SU-DHL-6 (cell line): ENCODE measurements around the gene DUSP19.

ENCODE experiments used
- EZH2phosphoT487 ChIP-seq: fragments of 200-600 bp; sonication (generic), shearing (Covaris generic); conservative IDR thresholded peaks from 2 replicates; pipeline ENCODE4 v1.6.1; 2018; ENCODE audit warnings: mild to moderate bottlenecking, antibody characterized with exemption, low read length, moderate library complexity, mixed read lengths
- TF ChIP-seq, protein P1 (sequence below): fragments of 200-600 bp; sonication (generic); IDR thresholded peaks from one replicate; pipeline ENCODE4 v1.5.1; 2017; ENCODE audit warnings: antibody characterized with exemption, mild to moderate bottlenecking, low read length, moderate library complexity; ENCODE audit not compliant: insufficient read depth, poor library complexity, severe bottlenecking

DNA sequence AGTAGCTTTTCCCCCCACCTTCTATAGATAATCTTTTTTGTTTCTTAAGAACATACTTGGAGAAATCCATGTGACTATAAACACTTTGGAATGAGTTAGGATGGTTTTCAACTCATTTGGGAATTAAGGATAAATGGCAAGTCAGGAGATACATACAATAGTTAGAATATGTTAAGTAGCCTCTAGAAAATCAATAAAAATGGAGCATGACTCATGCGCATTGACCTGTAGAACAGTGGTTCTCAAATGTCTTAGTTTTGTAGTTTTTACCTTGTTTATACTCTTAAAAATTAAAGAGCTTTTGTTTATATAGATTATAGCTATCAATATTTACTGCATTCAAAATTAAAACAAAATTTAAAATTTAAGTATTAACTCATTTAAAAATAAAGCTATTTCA is 70.4 kb downstream of the DUSP19 start:
- TF ChIP-seq, protein P1, sequence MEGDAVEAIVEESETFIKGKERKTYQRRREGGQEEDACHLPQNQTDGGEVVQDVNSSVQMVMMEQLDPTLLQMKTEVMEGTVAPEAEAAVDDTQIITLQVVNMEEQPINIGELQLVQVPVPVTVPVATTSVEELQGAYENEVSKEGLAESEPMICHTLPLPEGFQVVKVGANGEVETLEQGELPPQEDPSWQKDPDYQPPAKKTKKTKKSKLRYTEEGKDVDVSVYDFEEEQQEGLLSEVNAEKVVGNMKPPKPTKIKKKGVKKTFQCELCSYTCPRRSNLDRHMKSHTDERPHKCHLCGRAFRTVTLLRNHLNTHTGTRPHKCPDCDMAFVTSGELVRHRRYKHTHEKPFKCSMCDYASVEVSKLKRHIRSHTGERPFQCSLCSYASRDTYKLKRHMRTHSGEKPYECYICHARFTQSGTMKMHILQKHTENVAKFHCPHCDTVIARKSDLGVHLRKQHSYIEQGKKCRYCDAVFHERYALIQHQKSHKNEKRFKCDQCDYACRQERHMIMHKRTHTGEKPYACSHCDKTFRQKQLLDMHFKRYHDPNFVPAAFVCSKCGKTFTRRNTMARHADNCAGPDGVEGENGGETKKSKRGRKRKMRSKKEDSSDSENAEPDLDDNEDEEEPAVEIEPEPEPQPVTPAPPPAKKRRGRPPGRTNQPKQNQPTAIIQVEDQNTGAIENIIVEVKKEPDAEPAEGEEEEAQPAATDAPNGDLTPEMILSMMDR: no peak
- TF ChIP-seq EZH2phosphoT487: no peak
